ENCODE measurements around the gene TNNI2.
"Not testable (repeated sequence)": the region's sequence is repeated elsewhere in the genome, so short reads cannot be mapped to it uniquely, and the experiment has no call there.

Gene TNNI2

GRCh38 chr11:1868636-1869291 lies 30.0 kb downstream of the TNNI2 start:
- no peak for DNase-seq (ENCODE audit: insufficient read length)
- TF ChIP-seq POLR2AphosphoS5 (IDR thresholded peaks at IDR 0.05; ENCODE audit: low read depth, low read length), result no peak; the same call in 1 of the 2 replicates
- 0 out of 2 replicates have a peak, but pooled peaks have one; percentile 22 for TF ChIP-seq POLR2A (IDR thresholded peaks at IDR 0.05; ENCODE audit: low read depth, low read length)
- no peak for TF ChIP-seq TAF1 (IDR thresholded peaks at IDR 0.05; ENCODE audit: borderline replicate concordance, low read depth, low read length)
- no peak for FAIRE-seq

GRCh38 chr11:1869427-1870325 lies 30.9 kb downstream of the TNNI2 start:
- peak; percentile 25; the same call in 1 of the 2 replicates for TF ChIP-seq POLR2A (IDR thresholded peaks at IDR 0.05; ENCODE audit: low read depth, low read length)
- 0 out of 2 replicates have a peak, but pooled peaks have one; percentile 13 for TF ChIP-seq POLR2AphosphoS5 (IDR thresholded peaks at IDR 0.05; ENCODE audit: low read depth, low read length)
- no peak for TF ChIP-seq TAF1 (IDR thresholded peaks at IDR 0.05; ENCODE audit: borderline replicate concordance, low read depth, low read length)
- DNase-seq (ENCODE audit: insufficient read length), result no peak
- no peak for FAIRE-seq

GRCh38 chr11:1870326-1870696 lies 31.5 kb downstream of the TNNI2 start:
- FAIRE-seq (no peak), DNase-seq (ENCODE audit: insufficient read length) (no peak)
- TF ChIP-seq POLR2A (IDR thresholded peaks at IDR 0.05; ENCODE audit: low read depth, low read length) (no peak), POLR2AphosphoS5 (IDR thresholded peaks at IDR 0.05; ENCODE audit: low read depth, low read length) (no peak), TAF1 (IDR thresholded peaks at IDR 0.05; ENCODE audit: borderline replicate concordance, low read depth, low read length) (no peak)

- TF ChIP-seq POLR2AphosphoS5 (IDR thresholded peaks at IDR 0.05; ENCODE audit: low read depth, low read length) (no peak), TAF1 (IDR thresholded peaks at IDR 0.05; ENCODE audit: borderline replicate concordance, low read depth, low read length) (no peak), POLR2A (IDR thresholded peaks at IDR 0.05; ENCODE audit: low read depth, low read length) (no peak)
- DNase-seq (ENCODE audit: insufficient read length) (no peak), FAIRE-seq (no peak)
Measured at GRCh38 chr11:1870721-1871466, 32.1 kb downstream of the TNNI2 start.

GRCh38 chr11:1871531-1871930 lies 32.8 kb downstream of the TNNI2 start:
- DNase-seq (ENCODE audit: insufficient read length) (no peak), FAIRE-seq (no peak)
- TF ChIP-seq POLR2A (IDR thresholded peaks at IDR 0.05; ENCODE audit: low read depth, low read length) (no peak), TAF1 (IDR thresholded peaks at IDR 0.05; ENCODE audit: borderline replicate concordance, low read depth, low read length) (no peak), POLR2AphosphoS5 (IDR thresholded peaks at IDR 0.05; ENCODE audit: low read depth, low read length) (no peak)

- TF ChIP-seq POLR2AphosphoS5 (IDR thresholded peaks at IDR 0.05; ENCODE audit: low read depth, low read length) (no peak), POLR2A (IDR thresholded peaks at IDR 0.05; ENCODE audit: low read depth, low read length) (no peak), TAF1 (IDR thresholded peaks at IDR 0.05; ENCODE audit: borderline replicate concordance, low read depth, low read length) (no peak)
- FAIRE-seq (no peak), DNase-seq (ENCODE audit: insufficient read length) (no peak)
Measured at GRCh38 chr11:1872267-1872985, 33.6 kb downstream of the TNNI2 start.

- DNase-seq (ENCODE audit: insufficient read length) (no peak), FAIRE-seq (no peak)
- TF ChIP-seq TAF1 (IDR thresholded peaks at IDR 0.05; ENCODE audit: borderline replicate concordance, low read depth, low read length) (no peak), POLR2A (IDR thresholded peaks at IDR 0.05; ENCODE audit: low read depth, low read length) (no peak), POLR2AphosphoS5 (IDR thresholded peaks at IDR 0.05; ENCODE audit: low read depth, low read length) (no peak)
Measured at GRCh38 chr11:1873048-1873812, 34.4 kb downstream of the TNNI2 start.

- not testable (repeated sequence) for FAIRE-seq; DNase-seq (ENCODE audit: insufficient read length)
Measured at GRCh38 chr11:1873813-1874150, 35.0 kb downstream of the TNNI2 start.

GRCh38 chr11:1874441-1875092 lies 35.8 kb downstream of the TNNI2 start:
- not testable (repeated sequence) for FAIRE-seq; DNase-seq (ENCODE audit: insufficient read length)

GRCh38 chr11:1875093-1875850 lies 36.5 kb downstream of the TNNI2 start:
- FAIRE-seq (no peak), DNase-seq (ENCODE audit: insufficient read length) (no peak)
- TF ChIP-seq POLR2AphosphoS5 (IDR thresholded peaks at IDR 0.05; ENCODE audit: low read depth, low read length) (no peak), POLR2A (IDR thresholded peaks at IDR 0.05; ENCODE audit: low read depth, low read length) (no peak), TAF1 (IDR thresholded peaks at IDR 0.05; ENCODE audit: borderline replicate concordance, low read depth, low read length) (no peak)

- DNase-seq (ENCODE audit: insufficient read length); FAIRE-seq: not testable (repeated sequence)
Measured at GRCh38 chr11:1875851-1876301, 37.1 kb downstream of the TNNI2 start.
